Thoracic aorta (tissue), 2 donors: Measurements from ENCODE around the gene RAB44. TPM values are rescaled to one million over a fixed set of nuclear protein-coding genes. Genes with fewer than 3 reads are reported as not detected.

Source experiments
- ATAC-seq: fragments of 150-250 bp; one replicate; pipeline ENCODE4 v1.8.0; 2017; ENCODE audit warnings: low read depth; ENCODE audit not compliant: insufficient number of reproducible peaks, low FRiP score
- DNase-seq: peaks from one replicate; pipeline ENCODE4 v3.0.0-alpha.2; 2020; ENCODE audit warnings: low spot score
- H3K27ac ChIP-seq, 2 donors: fragments of 200-600 bp; sonication (generic); 1 replicate in 1 of 2; 2 replicates in 1 of 2; pipeline ENCODE4 v1.5.1; 2016; ENCODE audit warnings: mild to moderate bottlenecking in 2 of 2, moderate library complexity in 2 of 2
- H3K27me3 ChIP-seq: fragments of 200-600 bp; sonication (generic); replicated peaks from 2 replicates; pipeline ENCODE4 v1.6.0; 2016; ENCODE audit warnings: mild to moderate bottlenecking; ENCODE audit not compliant: insufficient read depth
- H3K36me3 ChIP-seq: fragments of 200-600 bp; sonication (generic); one replicate; pipeline ENCODE4 v1.5.1; 2016
- H3K4me1 ChIP-seq, 2 donors: fragments of 200-600 bp; sonication (generic); 1 replicate in 1 of 2; 2 replicates in 1 of 2; pipeline versions ENCODE4 v1.5.1 to v1.6.0; 2016; ENCODE audit warnings: low read depth in 2 of 2, mild to moderate bottlenecking in 1 of 2; ENCODE audit not compliant: control insufficient read depth in 1 of 2
- H3K4me3 ChIP-seq: fragments of 200-600 bp; sonication (generic); 2 replicates; pipeline ENCODE4 v1.5.1; 2016; ENCODE audit warnings: mild to moderate bottlenecking
- H3K9me3 ChIP-seq: fragments of 200-600 bp; sonication (generic); 2 replicates; pipeline ENCODE4 v1.5.1; 2016
- total RNA-seq, 2 donors: library from RNA; depleted of rRNA; stranded (reverse); fragments of >200 nt; gene quantifications; one replicate each; pipeline versions ENCODE4 v1.1.0 to v1.2.3, GENCODE V29; 2016
- TF ChIP-seq, protein P1 (sequence below): fragments of 200-600 bp; sonication (generic); IDR thresholded peaks from one replicate; pipeline ENCODE4 v1.5.1; 2019; ENCODE audit warnings: antibody characterized with exemption

RAB44 gene
- total RNA-seq, 2 donors from 2014 or later = 0.27 TPM; not detected in 1

DNA sequence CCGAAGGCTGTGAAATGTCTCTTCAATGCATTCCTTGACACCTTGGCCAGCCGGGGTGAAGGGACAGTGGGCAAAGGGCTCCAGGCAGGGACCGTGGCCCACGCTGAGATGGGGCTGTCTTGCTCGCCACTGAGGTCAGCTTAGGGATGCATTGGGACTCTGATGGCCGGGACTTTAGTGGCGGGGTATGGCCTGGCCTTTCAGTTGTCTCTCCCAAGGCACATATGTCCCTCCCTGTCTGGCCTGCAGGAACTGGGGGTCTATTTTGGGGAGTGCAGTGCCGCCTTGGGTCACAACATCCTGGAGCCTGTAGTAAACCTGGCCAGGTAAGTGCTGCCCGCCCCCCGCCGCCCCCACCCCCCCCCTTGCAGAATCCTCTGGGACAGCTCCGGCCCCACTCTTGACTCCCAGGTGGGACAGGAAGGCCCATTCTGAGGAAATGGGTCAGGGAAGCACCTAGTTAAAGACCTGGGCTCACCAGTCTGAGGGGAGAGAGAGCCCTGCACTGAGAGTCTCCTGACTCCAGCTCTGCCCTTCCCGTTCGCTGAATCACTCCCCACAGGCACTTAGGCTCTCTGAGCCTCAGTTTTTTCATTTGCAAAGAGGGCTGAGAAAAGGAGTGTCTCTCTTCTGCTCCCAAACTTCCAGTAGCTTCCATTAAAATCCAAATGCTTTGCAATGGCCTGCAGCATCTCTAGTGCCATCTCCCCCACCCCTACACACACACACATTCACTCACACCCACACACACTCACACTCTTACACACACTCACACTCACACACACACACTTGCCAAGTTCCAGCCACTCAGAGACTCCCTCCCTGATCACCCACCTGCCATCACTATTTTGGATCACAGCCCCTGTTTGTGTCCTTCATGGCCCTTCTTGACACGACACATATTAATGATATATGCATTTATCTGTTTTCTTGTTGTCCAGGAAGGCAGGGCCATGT, 33.1 kb downstream of the RAB44 start:
- DNase-seq = no peak
- Histone ChIP-seq H3K4me3 (no peak overlapping the region), H3K4me1 (peaks cover 0 to 11% of the 10 kb centered on the region in 2 donors)

DNA sequence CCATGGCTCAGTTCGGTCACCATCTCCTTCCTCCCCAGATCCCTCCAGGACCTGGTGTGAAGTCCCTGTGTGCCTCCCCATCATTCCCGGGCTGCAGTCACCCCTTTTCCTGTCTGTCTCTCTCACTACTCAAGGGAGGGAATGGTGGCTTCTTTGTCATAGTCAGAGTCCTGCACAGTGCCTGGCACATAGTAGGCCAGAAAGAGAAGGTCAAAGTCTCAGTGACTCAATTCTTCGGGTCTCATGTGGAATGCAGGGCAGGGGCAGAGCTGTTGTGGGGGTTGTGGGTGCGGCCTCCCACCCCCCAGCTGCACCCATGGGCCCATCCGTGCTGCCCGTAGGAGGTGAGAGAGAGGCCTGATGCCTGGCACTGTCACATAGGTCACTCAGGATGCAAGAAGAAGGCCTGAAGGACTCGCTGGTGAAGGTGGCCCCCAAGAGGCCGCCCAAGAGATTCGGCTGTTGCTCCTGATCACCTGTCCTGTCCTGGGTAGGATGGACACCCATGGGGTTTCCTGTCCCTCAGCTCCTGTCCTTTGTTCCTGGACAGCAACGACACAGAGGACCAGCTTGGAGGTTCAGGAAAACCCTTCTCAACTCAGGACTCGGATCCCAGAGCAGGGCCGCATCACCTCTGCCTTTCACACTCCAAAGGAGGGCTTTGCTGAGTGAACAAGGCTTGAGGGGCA, 34.1 kb downstream of the RAB44 start:
- Histone ChIP-seq H3K4me3 (no peak overlapping the region), H3K9me3 (no peaks in the 10 kb centered on the region), H3K27me3 (no peaks in the 10 kb centered on the region), H3K4me1 (peaks cover 5 to 17% of the 10 kb centered on the region in 2 donors), H3K27ac (no peak overlapping the region), H3K36me3 (no peaks in the 10 kb centered on the region)
- TF ChIP-seq, protein P1, sequence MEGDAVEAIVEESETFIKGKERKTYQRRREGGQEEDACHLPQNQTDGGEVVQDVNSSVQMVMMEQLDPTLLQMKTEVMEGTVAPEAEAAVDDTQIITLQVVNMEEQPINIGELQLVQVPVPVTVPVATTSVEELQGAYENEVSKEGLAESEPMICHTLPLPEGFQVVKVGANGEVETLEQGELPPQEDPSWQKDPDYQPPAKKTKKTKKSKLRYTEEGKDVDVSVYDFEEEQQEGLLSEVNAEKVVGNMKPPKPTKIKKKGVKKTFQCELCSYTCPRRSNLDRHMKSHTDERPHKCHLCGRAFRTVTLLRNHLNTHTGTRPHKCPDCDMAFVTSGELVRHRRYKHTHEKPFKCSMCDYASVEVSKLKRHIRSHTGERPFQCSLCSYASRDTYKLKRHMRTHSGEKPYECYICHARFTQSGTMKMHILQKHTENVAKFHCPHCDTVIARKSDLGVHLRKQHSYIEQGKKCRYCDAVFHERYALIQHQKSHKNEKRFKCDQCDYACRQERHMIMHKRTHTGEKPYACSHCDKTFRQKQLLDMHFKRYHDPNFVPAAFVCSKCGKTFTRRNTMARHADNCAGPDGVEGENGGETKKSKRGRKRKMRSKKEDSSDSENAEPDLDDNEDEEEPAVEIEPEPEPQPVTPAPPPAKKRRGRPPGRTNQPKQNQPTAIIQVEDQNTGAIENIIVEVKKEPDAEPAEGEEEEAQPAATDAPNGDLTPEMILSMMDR = no peak
- ATAC-seq (no peak), DNase-seq (no peak)

More for the DNA sequence above, 33.1 kb downstream of the RAB44 start:
- H3K36me3 ChIP-seq = no peaks in the 10 kb centered on the region
- H3K27ac ChIP-seq = no peak overlapping the region
- H3K9me3 ChIP-seq = no peaks in the 10 kb centered on the region
- no peaks in the 10 kb centered on the region for H3K27me3 ChIP-seq
- TF ChIP-seq, protein P1 = no peak
- ATAC-seq = no peak

DNA sequence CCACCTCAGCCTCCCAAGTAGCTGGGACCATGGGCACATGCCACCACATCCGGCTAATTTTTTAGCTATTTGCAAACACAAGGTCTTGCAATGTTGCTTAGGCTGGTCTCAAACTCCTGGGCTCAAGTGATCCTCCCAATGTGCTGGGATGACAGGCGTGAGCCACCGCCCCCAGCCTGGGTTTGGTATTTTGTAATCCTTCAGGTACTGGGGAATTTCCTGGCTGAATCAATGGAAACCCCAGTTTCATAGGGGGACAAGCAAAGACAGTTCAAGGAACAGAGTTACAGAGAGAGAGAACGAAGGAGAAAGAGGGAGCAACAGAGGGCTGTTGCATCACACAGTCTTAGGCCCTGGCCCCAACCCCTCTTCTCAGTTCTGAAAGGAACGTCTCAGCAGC, 35.7 kb downstream of the RAB44 start:
- H3K4me1 ChIP-seq = peaks cover 5 to 17% of the 10 kb centered on the region in 2 donors
- no peaks in the 10 kb centered on the region for H3K27me3 ChIP-seq
- DNase-seq = no peak
- no peak overlapping the region for H3K27ac ChIP-seq
- no peak overlapping the region for H3K4me3 ChIP-seq
- TF ChIP-seq, protein P1 = no peak
- no peak for ATAC-seq
- no peaks in the 10 kb centered on the region for H3K36me3 ChIP-seq
- no peaks in the 10 kb centered on the region for H3K9me3 ChIP-seq

DNA sequence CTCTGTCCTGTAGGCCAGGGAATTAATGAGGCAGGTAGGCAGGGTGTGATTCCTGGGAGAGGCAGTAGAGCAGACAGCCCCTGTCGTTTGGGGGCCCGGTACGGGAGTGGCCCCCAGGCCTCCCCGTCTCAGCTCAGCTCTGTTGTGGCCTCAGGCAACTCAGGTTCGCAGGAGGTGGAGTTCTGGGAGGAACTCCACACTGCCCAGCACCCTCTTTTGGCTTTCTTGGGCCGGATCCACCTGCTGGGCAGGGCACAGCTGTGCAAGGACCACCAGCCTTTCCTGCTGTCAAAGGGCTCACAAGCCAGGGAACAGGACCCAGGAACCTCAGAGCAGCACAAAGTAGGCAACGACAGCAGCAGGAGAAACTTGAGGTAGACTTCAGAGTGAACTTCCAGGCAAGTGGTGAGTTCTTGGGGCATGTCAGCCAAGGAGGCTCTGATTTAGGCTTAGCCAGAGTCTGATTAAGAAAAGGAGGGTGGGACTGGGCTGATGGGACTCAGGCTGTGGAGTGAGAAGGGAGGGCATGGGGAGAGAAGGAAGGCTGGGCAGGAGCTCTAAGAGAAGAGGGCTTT, 36.9 kb downstream of the RAB44 start:
- Histone ChIP-seq H3K27ac (peak overlapping the region; percentile 75 to 84), H3K27me3 (no peaks in the 10 kb centered on the region), H3K36me3 (no peaks in the 10 kb centered on the region), H3K4me3 (peak overlapping the region; percentile 65), H3K4me1 (peaks cover 5 to 17% of the 10 kb centered on the region in 2 donors), H3K9me3 (no peaks in the 10 kb centered on the region)
- TF ChIP-seq, protein P1 = no peak
- ATAC-seq (peak; percentile 18), DNase-seq (no peak)
